HG02588 (cell line): ENCODE measurements around the gene POLR1E.
"Not testable (repeated sequence)": the region's sequence is repeated elsewhere in the genome, so short reads cannot be mapped to it uniquely, and the experiment has no call there.

Experiments
- ATAC-seq: cut with Tn5 transposase; IDR thresholded peaks from one replicate; pipeline ENCODE4 v1.9.1; 2021; ENCODE audit warnings: mild to moderate bottlenecking, moderate library complexity; ENCODE audit not compliant: unreplicated experiment

The POLR1E gene

DNA sequence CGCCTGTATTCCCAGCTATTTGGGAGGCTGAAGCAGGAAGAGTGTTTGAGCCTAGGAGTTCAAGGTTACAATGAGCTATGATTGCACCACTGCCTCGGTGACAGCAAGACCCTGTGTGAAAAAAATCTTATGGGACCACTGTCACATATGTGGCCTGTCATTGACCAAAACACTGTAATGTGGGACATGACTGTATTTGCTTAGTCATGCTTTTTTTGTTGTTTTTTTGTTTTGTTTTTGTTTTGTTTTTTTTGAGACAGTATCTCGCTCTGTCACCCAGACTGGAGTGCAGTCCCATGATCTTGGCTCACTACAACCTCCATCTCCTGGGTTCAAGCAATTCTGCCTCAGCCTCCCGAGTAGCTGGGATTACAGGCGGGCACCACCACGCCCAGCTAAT lies 13.5 kb downstream of the POLR1E start:
- ATAC-seq: no peak

DNA sequence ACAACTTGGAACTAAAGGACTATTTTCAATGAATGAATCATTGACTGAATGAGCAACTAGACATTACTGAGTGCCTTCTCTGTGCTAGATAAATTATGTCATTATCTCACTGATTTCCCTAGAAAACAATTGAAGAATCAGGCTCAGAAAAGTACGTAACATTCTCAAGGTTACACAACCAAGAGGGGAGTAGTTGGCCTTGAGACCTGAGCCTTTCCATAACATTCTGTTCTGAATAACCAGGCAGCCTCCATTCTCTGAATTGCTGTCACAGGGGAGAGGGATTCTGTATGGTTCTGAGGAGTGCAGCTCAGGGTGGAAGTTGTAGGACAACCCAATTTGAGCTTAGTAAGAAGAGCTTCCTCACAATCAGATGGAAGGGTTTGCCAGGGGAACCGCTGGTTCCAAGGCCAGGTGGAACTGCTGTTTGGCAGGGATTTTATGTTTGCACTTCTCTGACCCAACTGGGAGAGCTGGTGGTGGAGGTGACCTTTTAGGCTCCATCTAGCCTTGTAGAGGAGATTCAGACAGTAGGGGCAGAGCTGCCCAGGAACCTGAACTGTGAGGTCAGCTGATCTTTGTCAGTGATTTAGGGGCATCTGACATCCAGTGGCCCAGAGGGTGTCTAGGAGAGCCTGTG lies 16.3 kb downstream of the POLR1E start:
- no peak for ATAC-seq

DNA sequence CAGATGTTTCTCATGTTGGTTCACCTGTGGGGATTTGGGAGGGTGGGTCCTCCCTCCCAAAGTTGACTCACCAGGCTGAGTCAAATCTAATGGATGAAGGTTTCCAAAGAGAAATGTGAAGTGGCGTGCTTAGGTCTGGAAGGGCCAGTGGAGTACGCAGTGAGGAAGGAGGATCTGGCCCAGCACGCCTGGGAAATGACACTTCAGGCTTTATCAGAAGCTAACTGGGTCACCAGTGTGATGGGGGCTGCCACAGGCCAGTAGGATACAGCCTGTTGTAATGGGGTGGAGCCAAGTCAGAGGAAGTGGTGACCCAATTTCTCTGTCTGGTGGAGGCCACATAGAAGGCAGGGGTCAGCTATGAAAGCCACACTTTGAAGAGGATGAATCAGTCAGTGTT lies 18.0 kb downstream of the POLR1E start:
- no peak for ATAC-seq

DNA sequence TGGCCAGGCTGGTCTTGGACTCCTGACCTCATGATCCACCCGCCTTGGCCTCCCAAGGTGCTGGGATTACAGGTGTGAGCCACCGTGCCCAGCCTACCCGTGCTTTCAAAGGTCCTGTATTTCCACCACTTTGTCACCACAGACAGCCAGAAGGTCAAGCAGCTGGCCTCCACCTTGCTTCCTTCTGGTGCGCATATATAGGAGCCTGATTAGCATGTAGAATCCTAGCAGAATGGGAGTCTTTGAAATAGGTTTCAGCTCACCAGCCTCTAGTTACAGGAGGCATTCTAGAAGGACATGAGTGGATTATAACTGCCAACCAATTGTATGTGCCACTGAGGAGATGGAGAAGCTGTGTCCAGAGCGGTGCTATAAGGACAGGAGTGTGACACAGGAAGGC lies 18.9 kb downstream of the POLR1E start:
- no peak for ATAC-seq

DNA sequence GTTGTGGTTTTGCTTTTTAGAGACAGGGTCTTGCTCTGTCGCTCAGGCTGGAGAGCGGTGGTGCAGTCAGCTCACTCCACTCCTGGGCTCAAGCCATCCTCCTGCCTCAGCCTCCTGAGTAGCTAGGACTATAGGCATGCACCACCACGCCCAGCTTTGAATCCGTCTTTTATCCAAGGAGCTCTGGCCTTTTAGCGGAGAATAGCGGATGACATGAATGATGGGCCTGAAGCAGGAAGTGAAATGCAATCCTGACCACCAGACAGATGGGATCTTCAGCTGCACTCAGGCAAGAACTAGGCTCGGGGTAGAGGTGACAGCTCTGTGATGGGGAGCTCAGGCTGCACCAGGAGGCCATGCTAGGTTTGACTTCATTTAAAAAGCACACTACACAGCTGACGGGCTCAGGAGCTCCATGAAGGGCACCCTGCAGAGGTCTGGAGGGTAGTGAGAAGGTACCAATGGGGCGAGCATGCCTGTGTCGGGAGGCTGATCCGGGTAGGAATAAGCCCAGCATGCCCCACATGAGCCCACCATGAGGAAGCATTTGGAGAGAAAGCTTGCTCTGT lies 21.9 kb downstream of the POLR1E start:
- no peak for ATAC-seq

DNA sequence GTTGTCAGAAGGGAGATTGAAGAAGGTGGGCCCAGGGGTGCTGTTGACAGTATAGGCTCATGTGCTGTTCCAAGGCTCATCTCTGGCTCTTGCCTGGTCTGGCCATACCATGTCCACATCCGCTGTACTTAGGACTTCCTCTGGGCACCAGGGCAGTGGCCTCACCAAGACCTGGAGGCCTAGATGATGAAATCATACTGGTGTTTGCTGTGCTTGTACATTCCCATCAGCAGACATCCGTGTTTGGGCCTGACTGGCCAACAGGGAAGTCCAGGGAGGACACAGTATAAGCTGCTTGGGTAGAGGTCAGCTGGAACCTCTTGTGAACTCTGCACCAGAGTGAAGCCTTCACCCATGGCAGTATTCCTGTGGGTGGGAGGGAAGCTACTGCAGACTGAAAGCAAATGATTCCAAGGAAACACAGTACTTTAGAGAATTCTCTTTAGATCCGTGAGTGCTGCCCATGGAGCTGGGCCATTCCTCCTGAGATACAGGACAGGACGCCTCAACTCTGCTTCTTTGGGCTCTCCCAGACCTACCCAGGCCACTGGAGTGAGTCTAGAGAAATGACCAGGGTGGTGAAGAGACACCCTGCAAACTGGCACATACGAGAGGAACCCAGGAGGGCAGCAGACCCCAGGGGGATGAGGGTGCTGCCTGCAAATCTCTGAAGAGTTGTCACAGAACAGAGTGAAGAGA lies 22.5 kb downstream of the POLR1E start:
- no peak for ATAC-seq

DNA sequence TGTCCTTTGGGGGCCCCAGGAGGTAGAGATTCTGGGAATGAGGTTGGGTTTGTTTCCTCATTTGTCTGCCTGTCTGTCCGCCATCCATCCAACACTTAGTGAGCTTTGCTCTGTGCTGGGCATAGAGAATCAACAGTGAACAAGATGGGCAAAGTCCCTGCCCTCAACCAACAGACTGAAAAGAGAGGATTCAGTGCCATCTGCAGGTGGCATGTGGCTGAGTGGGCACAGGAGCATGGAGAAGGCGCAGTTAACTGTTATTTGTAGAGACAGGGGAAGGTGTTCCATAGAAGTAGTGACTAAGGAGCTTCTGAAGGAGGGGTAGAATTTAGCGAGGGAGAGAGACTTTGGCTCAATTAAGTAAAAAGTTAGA lies 23.1 kb downstream of the POLR1E start:
- ATAC-seq: no peak

DNA sequence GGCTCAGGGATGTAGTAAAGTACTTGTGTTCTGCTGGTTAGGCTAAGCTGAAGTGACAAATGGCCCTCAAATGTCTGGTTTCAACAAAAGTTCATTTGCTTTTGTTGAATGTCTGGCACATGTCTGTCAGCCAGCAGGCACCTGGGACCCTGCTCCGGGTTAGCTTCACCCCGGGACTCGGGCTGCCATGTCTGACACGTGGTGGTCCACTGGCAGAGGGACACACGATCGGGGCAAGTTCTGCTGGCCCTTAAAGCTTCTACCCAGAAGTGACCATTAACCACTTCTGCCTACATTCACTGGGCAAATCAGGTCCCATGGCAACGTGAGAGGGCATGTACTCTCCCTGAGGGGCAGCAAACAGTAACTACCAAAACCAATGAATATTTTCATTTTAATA lies 23.8 kb downstream of the POLR1E start:
- ATAC-seq: no peak

DNA sequence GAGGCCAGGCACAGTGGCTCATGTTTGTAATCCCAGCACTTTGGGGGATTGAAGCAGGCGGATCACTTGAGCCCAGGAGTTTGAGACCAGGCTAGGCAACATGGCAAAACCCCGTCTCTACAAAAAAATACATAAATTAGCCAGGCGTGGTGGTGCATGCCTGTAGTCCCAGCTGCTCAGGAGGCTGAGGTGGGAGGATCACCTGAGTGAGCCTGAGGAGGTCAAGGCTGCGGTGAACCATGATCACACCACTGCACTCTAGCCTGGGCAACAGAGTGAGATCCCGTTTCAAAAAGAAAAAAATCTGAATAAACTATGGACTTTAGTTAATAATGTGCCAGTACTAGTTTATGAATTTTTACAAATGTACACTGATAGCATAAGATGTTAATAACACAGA lies 24.3 kb downstream of the POLR1E start:
- not testable (repeated sequence) for ATAC-seq

DNA sequence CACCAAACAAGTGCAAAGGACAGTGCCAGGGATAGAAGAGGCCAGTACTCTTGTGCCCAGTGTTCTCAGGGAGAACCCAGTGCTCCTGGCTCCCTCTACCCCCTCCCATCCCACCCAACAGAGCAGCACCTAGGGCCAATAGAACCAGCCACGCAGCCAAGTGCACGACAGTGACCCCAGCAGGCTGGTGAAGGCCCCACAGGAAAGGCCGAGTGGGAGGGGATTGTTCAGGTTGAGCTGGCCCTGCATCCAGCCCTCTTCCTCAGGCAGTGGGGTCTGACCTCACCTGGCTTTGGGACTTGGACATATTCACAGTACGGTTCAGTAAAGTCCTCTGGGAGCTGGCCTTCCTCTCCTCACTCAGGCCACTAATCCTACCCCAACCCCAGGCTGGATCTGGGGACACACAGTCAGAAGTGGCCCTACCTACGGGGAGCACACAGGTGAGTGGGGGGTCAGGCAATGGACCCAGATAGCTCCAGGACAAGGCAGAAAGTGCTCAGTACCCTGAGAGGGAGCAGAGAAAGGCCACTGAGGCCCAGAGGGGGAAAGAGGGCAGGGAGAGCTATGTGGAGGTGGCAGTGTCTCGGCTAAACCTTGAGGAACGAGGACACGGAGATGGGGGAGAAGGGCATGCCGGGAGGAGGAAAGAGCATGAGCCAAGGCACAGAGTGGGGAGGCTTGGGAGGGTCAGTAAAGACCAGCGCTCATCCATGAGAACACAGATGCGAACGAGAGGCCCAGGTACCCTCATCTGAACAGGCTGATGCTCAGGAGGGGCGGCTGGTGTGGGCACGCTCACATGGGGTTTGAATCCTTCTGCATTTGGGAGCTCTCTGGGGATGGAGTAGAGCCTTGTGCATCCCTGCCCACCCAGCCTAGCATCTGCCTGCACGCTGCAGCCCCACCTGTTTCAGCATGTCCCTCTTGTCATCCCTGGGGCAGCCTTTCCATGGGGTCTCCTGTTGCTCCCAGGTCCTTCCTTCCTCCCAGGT lies 25.6 kb downstream of the POLR1E start:
- no peak for ATAC-seq

DNA sequence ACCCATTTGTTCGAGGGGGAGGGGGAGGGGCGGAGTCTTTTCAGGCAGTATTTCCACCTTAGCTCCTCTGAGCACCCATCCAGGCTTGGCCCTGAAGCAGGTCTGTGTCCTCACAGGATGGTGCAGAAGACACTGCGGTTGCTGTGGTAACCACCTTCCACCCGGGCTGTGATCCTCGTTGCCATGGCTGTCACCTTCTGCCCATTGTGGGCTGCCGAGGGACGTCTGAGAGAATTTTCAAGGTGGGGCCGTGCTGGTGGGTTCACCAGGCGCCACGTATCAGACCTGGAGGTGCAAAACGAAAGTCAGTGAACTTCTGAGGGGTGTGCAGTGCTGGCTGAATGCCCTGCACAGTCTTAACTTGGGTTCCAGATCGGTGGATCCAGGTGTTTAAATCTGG lies 26.7 kb downstream of the POLR1E start:
- no peak for ATAC-seq

DNA sequence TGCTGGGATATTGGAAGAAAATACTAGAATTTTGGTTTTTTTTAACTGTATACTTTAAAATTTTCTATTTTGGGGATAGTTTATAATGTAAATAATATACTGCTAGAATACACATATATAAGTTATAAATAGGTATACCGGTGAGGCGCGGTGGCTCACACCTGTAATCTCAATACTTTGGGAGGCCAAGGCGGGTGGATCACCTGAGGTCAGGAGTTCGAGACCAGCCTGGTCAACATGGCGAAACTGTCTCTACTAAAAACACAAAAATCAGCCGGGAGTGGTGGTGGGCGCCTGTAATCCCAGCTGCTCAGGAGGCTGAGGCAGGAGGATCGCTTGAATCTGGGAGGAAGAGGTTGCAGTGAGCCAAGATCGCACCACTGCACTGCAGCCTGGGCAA lies 28.7 kb downstream of the POLR1E start:
- ATAC-seq: not testable (repeated sequence)

DNA sequence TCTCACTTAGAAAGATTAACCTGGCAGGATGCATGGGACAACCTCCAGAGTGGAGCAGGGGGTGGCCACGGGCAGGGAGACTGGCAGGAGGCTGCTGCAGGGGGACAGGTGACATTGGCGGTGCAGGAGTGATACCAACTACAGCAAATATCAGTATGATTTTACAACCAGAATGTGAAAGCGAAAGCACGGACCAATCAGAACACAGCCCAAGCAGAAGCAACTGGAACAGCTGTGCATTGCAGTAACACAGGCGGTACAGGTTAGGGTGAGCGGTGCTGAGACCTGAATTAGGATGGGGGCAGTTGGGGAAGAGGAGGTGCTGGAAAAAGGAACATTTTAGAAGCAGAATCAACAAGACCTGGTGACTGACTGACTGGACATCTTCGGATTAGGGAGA lies 29.3 kb downstream of the POLR1E start:
- ATAC-seq: no peak

DNA sequence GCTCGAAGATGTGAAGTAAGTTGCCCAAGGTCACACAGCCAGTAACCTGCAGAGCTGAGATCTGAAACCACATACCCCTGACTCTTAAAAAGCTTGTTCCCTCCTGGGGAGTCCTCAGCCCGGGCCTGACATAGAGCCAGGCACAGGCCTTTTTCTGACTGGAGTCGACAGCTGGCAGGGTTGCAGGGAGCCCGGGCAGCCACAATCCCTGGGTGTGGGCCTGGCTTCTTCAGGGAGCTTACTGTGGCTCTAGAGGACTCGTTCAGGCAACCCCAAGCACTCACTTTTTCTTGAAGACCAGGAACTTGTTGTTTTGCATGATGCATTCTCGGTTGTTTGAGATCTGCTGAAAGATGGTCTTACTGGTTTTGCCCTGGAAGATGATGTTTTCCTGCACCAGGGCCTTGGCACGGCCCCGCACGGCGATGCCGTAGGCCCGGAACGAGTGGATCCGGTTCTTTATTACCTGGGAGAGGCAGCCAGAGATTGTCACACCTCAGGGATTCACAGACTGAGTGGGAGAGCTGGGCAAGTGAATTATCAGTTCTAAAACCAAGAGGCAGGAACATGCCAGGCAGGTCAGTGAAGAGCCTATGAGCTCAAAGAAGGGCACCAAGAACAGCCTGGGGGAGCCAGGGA lies 30.0 kb downstream of the POLR1E start:
- ATAC-seq: no peak

DNA sequence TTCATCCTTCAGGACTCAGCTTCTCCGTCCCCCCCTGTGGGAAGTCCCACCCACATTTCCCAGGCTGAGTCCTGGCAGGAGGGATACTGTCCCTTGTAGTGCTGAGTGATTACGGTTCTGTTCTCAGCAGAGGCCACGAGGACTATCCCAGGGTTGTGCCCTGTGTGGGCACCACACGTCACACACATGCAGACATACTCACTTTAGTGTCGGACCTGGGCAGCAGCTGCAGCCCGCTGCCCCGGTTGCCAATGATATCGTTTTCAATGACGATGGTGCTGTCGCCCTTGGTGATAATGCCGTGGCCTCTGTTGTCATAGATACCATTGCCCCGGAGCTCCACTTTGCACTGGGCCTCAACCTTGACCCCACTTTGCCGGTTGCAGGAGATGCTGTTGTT lies 32.2 kb downstream of the POLR1E start:
- ATAC-seq: no peak

DNA sequence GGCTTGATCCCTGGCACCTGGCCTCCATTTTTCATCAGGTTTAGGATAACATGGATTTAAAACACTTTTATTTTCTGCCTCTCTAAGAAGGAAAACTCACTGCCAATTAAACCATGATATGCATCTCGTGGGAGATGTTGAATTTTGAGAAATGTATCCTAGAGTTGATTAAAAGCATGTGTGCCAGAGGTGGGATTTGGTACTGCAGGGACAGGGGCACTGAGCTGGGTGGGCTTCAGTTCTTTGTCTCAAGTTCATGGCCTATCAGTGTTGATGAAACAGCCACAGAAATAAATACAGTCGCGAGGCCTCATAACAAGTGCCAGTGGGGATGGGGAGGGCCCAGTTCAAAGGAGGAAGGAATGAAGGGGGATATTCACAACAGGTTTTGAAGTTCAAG lies 34.9 kb downstream of the POLR1E start:
- no peak for ATAC-seq

DNA sequence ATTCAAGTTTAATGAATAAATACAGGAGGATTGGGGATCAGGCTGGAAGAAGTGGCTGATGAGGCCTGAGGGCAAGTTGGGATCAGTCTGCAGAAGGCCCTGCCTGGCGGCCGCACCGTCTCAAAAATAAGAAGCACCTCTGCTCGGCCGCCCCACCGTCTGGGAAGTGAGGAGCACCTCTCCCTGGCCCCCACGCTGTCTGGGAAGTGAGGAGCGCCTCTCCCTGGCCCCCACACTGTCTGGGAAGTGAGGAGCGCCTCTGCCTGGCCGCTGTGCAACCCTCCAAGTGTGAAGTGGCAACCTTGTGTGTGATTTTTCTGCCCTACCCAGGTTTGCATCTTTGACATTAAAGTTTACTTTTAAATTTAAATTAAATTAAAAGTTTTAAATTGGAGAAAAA lies 35.4 kb downstream of the POLR1E start:
- ATAC-seq: no peak

DNA sequence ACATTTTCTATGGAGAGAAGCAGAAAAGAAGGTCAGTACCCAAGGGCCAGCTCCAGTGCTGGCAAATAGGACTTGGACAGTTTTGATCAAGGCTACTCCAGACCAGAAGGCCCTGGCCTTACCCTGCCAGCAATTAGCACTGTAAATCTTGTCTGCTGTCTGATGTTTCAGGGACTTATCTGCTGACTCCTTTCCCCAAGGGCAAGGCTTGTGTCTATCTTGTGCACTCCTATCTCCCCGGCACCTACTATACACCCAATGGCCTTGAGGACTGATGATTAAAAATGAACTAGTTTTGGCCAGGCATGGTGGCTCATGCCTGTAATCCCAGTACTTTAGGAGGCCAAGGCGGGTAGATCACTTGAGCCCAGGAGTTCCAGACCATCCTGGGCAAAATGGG lies 37.2 kb downstream of the POLR1E start:
- no peak for ATAC-seq

DNA sequence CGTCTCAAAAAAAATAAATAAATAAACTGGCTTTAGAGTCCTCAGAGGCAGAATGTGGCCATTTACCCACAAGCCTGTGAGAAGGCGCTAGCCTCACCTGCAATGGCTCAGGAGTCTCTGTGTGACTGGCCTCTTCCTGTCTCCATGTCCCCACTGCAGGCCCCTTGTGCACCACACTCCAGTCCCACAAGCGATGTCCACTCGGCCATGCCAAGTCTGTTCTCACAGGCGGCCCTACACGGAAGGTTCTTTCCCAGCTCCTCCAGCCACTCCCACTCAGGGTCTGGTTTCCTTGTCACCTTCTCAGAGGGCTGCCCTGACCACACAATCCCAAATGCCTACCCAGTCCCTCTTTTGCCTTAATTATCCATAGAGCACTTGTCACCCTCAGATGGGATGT lies 38.2 kb downstream of the POLR1E start:
- no peak for ATAC-seq

DNA sequence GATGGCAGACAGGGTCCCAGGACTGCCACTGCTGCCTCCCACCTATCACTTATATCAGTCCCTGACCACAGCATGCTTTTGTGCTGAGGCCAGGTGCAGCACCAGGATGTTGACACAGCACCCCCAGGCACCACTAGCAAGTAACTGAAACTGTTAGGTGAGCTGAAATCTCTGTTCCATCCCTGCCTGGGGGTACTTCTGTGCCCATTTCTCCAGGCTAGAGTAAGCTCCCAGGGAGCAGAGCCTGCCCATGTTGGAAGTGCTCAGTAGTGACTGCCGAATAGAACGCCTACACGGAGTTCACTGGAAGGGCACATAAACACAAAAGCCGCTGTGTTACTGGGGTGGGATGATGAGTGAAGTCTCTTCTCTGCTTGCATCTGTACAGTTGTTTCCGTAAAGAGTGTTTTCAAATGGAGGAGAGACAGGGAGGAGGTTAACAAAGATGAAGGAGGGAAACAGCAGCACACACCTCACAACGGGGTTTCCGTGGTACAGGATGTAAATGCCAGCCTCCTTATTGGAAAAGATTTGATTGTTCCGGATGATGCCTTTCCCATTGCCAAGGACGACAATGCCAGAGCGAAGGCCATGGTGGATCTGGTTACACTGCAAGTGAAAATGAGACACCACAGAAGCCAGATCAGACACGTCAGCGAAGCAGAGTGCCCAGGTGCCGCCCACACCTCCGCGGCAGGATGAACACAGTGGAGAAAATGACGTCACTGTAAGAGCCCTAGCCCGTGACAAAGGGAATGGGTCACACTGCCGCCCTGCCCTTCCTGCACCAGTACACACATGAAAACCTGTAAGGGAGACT lies 43.1 kb downstream of the POLR1E start:
- ATAC-seq: peak; percentile 73
